Measurements from ENCODE around the gene LRP2BP.
"Not testable (repeated sequence)": the region's sequence is repeated elsewhere in the genome, so short reads cannot be mapped to it uniquely, and the experiment has no call there.

LRP2BP gene

GRCh38 chr4:185325721-185326120 lies 70.0 kb downstream of the LRP2BP start:
- not testable (repeated sequence) for DNase-seq (ENCODE audit: low spot score)

GRCh38 chr4:185324361-185324760 lies 71.4 kb downstream of the LRP2BP start:
- not testable (repeated sequence) for DNase-seq (ENCODE audit: low spot score)

GRCh38 chr4:185323606-185324005 lies 72.1 kb downstream of the LRP2BP start:
- DNase-seq (ENCODE audit: low spot score), result no peak

GRCh38 chr4:185322803-185323202 lies 72.9 kb downstream of the LRP2BP start:
- DNase-seq (ENCODE audit: low spot score), result no peak

- DNase-seq (ENCODE audit: low spot score), result peak; percentile 32
Measured at GRCh38 chr4:185318679-185319078, 77.0 kb downstream of the LRP2BP start.

- DNase-seq (ENCODE audit: low spot score), result no peak
Measured at GRCh38 chr4:185317880-185318279, 77.8 kb downstream of the LRP2BP start.

- not testable (repeated sequence) for DNase-seq (ENCODE audit: low spot score)
Measured at GRCh38 chr4:185317462-185317861, 78.3 kb downstream of the LRP2BP start.

Data from CD4-positive, alpha-beta T cell treated with Interleukin-2 at 100 ng/mL for 4 hours (primary cell).